GM23338 (cell line): ENCODE measurements around the gene LUZP2. TPM values are rescaled to one million over a fixed set of nuclear protein-coding genes. Genes with fewer than 3 reads are reported as not detected.

ENCODE experiments used
- ATAC-seq: fragments of 200-7000 bp; cut with Tn5 transposase; 3 replicates; pipeline ENCODE4 v1.9.1; 2020
- DNase-seq: peaks from one replicate; pipeline ENCODE4 v3.0.0-alpha.2; 2015; ENCODE audit warnings: low spot score
- H2AFZ ChIP-seq: fragments of 200-600 bp; sonication (generic); 2 replicates; pipeline ENCODE4 v1.8.0; 2016; ENCODE audit warnings: antibody characterized with exemption, mild to moderate bottlenecking, moderate library complexity
- H3F3A ChIP-seq: fragments of 200-600 bp; sonication (generic); replicated peaks from 2 replicates; pipeline ENCODE4 v1.8.0; 2017; ENCODE audit warnings: antibody characterized with exemption, mixed run types, low read depth
- H3K27ac ChIP-seq: fragments of 200-600 bp; sonication (generic); 2 replicates; pipeline ENCODE4 v1.6.1; 2016; ENCODE audit warnings: low read depth
- H3K27me3 ChIP-seq: fragments of 200-600 bp; sonication (generic); 2 replicates; pipeline ENCODE4 v1.8.0; 2016; ENCODE audit warnings: mild to moderate bottlenecking, mixed run types, moderate library complexity; ENCODE audit not compliant: insufficient read depth
- H3K36me3 ChIP-seq: fragments of 200-600 bp; sonication (generic); 2 replicates; pipeline ENCODE4 v1.8.0; 2016; ENCODE audit warnings: mild to moderate bottlenecking; ENCODE audit not compliant: insufficient read depth
- H3K4me1 ChIP-seq: fragments of 200-600 bp; sonication (generic); 2 replicates; pipeline ENCODE4 v1.8.0; 2016; ENCODE audit warnings: mild to moderate bottlenecking, moderate library complexity; ENCODE audit not compliant: insufficient read depth
- H3K4me2 ChIP-seq: fragments of 200-600 bp; sonication (generic); 2 replicates; pipeline ENCODE4 v1.7.1; 2017; ENCODE audit warnings: mixed run types
- H3K4me3 ChIP-seq: fragments of 200-600 bp; sonication (generic); 2 replicates; pipeline ENCODE4 v1.6.1; 2016; ENCODE audit warnings: mixed run types
- H3K79me2 ChIP-seq: fragments of 200-600 bp; sonication (generic); replicated peaks from 2 replicates; pipeline ENCODE4 v1.8.0; 2017; ENCODE audit warnings: mild to moderate bottlenecking; ENCODE audit not compliant: insufficient read depth
- H3K9me2 ChIP-seq: fragments of 200-600 bp; sonication (generic); 2 replicates; pipeline ENCODE4 v1.8.0; 2017; ENCODE audit not compliant: insufficient read depth
- H4K20me1 ChIP-seq: fragments of 200-600 bp; sonication (generic); replicated peaks from 2 replicates; pipeline ENCODE4 v1.8.0; 2017; ENCODE audit warnings: mild to moderate bottlenecking; ENCODE audit not compliant: insufficient read depth
- H3K27ac Mint-ChIP-seq: 2 replicates; pipeline ENCODE4 v1.8.0; 2020; ENCODE audit warnings: inconsistent platforms, mild to moderate bottlenecking, moderate library complexity, mixed read lengths
- H3K27me3 Mint-ChIP-seq: 3 replicates; pipeline ENCODE4 v1.8.0; 2022; ENCODE audit warnings: low read depth, mild to moderate bottlenecking, moderate library complexity, mixed read lengths, inconsistent platforms; ENCODE audit not compliant: insufficient read depth, poor library complexity
- H3K36me3 Mint-ChIP-seq: 3 replicates; pipeline ENCODE4 v1.8.0; 2021; ENCODE audit warnings: low read depth, mild to moderate bottlenecking, inconsistent platforms, moderate library complexity, mixed read lengths
- H3K4me1 Mint-ChIP-seq: 3 replicates; pipeline ENCODE4 v1.8.0; 2020; ENCODE audit warnings: mild to moderate bottlenecking, inconsistent platforms, mixed read lengths
- H3K4me3 Mint-ChIP-seq: 3 replicates; pipeline ENCODE4 v1.8.0; 2021; ENCODE audit warnings: moderate library complexity, mild to moderate bottlenecking, inconsistent platforms, mixed read lengths
- H3K9me3 Mint-ChIP-seq: 3 replicates; pipeline ENCODE4 v1.8.0; 2020; ENCODE audit warnings: moderate library complexity, mild to moderate bottlenecking, inconsistent platforms, mixed read lengths
- CREB1 ChIP-seq: fragments of 250-450 bp; sonication (Bioruptor Pico); IDR thresholded peaks from 2 replicates; pipeline ENCODE4 v1.5.0; 2020; ENCODE audit warnings: low read depth, mild to moderate bottlenecking, moderate library complexity
- EZH2 ChIP-seq: fragments of 200-600 bp; sonication (generic); IDR thresholded peaks from one replicate; pipeline ENCODE4 v1.8.0; 2017; ENCODE audit warnings: antibody characterized with exemption, mild to moderate bottlenecking, low read depth; ENCODE audit not compliant: unreplicated experiment
- EZH2phosphoT487 ChIP-seq: fragments of 200-600 bp; sonication (generic); IDR thresholded peaks from one replicate; pipeline ENCODE4 v1.8.1; 2018; ENCODE audit warnings: antibody characterized with exemption; ENCODE audit not compliant: unreplicated experiment
- JUNB ChIP-seq: IDR thresholded peaks from one replicate; pipeline ENCODE4 v1.6.1; 2016; ENCODE audit warnings: antibody characterized with exemption; ENCODE audit not compliant: unreplicated experiment
- NANOG ChIP-seq: IDR thresholded peaks from 2 replicates; pipeline ENCODE4 v1.6.1; 2016; ENCODE audit warnings: antibody characterized with exemption, borderline replicate concordance
- POLR2AphosphoS5 ChIP-seq: IDR thresholded peaks from 2 replicates; pipeline ENCODE4 v1.6.1; 2016; ENCODE audit warnings: antibody characterized with exemption, low read depth
- STAT1 ChIP-seq: IDR thresholded peaks from one replicate; pipeline ENCODE4 v1.6.1; 2016; ENCODE audit warnings: antibody characterized with exemption; ENCODE audit not compliant: unreplicated experiment
- ZNF114 ChIP-seq: fragments of 250-450 bp; sonication (Bioruptor Pico); IDR thresholded peaks from 2 replicates; pipeline ENCODE4 v1.5.0; 2020; ENCODE audit warnings: mild to moderate bottlenecking, moderate library complexity
- ZNF331 ChIP-seq: fragments of 250-450 bp; sonication (Bioruptor Pico); IDR thresholded peaks from 2 replicates; pipeline ENCODE4 v1.5.0; 2020; ENCODE audit warnings: low read depth, mild to moderate bottlenecking, moderate library complexity
- polyA plus RNA-seq: library from polyadenylated mRNA; unstranded; fragments of >200 nt; fragmentation: Nextera tagmentation; extraction: Ambion mirVana; gene quantifications from 2 replicates; pipeline ENCODE4 v1.2.1, GENCODE V29; 2016
- total RNA-seq: library from RNA; depleted of rRNA; stranded (reverse); fragments of >200 nt; shearing (Covaris generic); gene quantifications from 2 replicates; pipeline ENCODE4 v1.2.3, GENCODE V29; 2014
- TF ChIP-seq, protein P1 (sequence below): IDR thresholded peaks from one replicate; pipeline ENCODE4 v1.6.1; 2018; ENCODE audit warnings: antibody characterized with exemption; ENCODE audit not compliant: unreplicated experiment
- TF ChIP-seq, protein P2 (sequence below), 2 experiments: fragments of 200-600 bp in 1 of 2; sonication (generic) in 1 of 2; conservative IDR thresholded peaks; 2 replicates each; pipeline versions ENCODE4 v1.5.1 to v1.6.1; 2016 to 2017; ENCODE audit warnings: antibody characterized with exemption in 2 of 2, low read depth in 2 of 2, mild to moderate bottlenecking in 2 of 2, moderate library complexity in 1 of 2
- TF ChIP-seq, protein P3 (sequence below): fragments of 250-450 bp; sonication (Bioruptor Pico); IDR thresholded peaks from 2 replicates; pipeline ENCODE4 v1.5.0; 2020; ENCODE audit warnings: mild to moderate bottlenecking, moderate library complexity
- TF ChIP-seq, protein P4 (sequence below): IDR thresholded peaks from 2 replicates; pipeline ENCODE4 v1.6.1; 2016; ENCODE audit warnings: antibody characterized with exemption

LUZP2 gene
- total and polyA plus RNA-seq, 2 experiments from 2014 or later, result 2.0 to 9.2 TPM

DNA sequence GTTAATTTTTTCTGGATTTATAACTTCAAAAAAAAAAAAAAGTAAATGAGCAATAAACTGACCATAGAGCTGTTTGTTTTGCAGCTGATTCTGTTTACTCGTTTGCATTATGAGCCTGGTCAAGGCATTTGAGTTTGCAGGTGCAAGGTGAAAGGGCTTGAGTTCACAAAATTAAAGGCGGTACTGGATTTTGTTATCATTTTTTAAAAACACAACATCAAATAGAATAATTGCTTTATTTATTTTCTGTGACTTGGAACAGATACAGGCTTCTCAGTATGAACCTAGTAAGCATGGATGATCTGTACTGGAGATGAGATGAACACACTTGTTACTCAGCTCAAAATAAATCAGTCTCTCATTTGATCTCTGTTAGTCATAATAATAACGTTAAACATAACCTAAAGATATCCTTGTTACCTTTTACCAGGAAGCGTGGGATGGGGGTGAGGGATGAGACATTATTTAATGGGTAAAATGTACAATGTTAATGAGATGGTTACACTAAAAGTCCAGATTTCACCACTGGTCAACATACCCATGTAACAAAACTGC lies 137.8 kb downstream of the LUZP2 start:
- Histone ChIP-seq H3K4me3 (no peak overlapping the region), H3K27me3 (no peaks in the 10 kb centered on the region), H2AFZ (no peak overlapping the region), H3K4me1 (peaks cover 5% of the 10 kb centered on the region; the same call in 1 of the 2 replicates), H3K9me2 (no peaks in the 10 kb centered on the region), H4K20me1 (no peaks in the 10 kb centered on the region), H3F3A (no peaks in the 10 kb centered on the region), H3K36me3 (no peaks in the 10 kb centered on the region), H3K4me2 (no peak overlapping the region), H3K79me2 (no peaks in the 10 kb centered on the region), H3K27ac (no peak overlapping the region)
- Mint-ChIP-seq H3K36me3 (peaks cover 9% of the 10 kb centered on the region; the same call in 2 of the 3 replicates), H3K27ac (no peak overlapping the region), H3K9me3 (peaks cover 2% of the 10 kb centered on the region; the same call in 2 of the 3 replicates), H3K4me1 (peaks cover 27% of the 10 kb centered on the region; the same call in 2 of the 3 replicates), H3K4me3 (no peak overlapping the region), H3K27me3 (no peaks in the 10 kb centered on the region)
- ATAC-seq, result no peak
- no peak for DNase-seq
- TF ChIP-seq JUNB (no peak), EZH2phosphoT487 (no peak), NANOG (no peak), CREB1 (no peak), POLR2AphosphoS5 (no peak), ZNF331 (CRISPR knock-in tag) (no peak), ZNF114 (CRISPR knock-in tag) (no peak), EZH2 (no peak), STAT1 (no peak)
- TF ChIP-seq, protein P1, sequence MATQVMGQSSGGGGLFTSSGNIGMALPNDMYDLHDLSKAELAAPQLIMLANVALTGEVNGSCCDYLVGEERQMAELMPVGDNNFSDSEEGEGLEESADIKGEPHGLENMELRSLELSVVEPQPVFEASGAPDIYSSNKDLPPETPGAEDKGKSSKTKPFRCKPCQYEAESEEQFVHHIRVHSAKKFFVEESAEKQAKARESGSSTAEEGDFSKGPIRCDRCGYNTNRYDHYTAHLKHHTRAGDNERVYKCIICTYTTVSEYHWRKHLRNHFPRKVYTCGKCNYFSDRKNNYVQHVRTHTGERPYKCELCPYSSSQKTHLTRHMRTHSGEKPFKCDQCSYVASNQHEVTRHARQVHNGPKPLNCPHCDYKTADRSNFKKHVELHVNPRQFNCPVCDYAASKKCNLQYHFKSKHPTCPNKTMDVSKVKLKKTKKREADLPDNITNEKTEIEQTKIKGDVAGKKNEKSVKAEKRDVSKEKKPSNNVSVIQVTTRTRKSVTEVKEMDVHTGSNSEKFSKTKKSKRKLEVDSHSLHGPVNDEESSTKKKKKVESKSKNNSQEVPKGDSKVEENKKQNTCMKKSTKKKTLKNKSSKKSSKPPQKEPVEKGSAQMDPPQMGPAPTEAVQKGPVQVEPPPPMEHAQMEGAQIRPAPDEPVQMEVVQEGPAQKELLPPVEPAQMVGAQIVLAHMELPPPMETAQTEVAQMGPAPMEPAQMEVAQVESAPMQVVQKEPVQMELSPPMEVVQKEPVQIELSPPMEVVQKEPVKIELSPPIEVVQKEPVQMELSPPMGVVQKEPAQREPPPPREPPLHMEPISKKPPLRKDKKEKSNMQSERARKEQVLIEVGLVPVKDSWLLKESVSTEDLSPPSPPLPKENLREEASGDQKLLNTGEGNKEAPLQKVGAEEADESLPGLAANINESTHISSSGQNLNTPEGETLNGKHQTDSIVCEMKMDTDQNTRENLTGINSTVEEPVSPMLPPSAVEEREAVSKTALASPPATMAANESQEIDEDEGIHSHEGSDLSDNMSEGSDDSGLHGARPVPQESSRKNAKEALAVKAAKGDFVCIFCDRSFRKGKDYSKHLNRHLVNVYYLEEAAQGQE, result no peak
- TF ChIP-seq, protein P2, sequence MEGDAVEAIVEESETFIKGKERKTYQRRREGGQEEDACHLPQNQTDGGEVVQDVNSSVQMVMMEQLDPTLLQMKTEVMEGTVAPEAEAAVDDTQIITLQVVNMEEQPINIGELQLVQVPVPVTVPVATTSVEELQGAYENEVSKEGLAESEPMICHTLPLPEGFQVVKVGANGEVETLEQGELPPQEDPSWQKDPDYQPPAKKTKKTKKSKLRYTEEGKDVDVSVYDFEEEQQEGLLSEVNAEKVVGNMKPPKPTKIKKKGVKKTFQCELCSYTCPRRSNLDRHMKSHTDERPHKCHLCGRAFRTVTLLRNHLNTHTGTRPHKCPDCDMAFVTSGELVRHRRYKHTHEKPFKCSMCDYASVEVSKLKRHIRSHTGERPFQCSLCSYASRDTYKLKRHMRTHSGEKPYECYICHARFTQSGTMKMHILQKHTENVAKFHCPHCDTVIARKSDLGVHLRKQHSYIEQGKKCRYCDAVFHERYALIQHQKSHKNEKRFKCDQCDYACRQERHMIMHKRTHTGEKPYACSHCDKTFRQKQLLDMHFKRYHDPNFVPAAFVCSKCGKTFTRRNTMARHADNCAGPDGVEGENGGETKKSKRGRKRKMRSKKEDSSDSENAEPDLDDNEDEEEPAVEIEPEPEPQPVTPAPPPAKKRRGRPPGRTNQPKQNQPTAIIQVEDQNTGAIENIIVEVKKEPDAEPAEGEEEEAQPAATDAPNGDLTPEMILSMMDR (conservative IDR thresholded peaks at IDR 0.05; ENCODE audit: low read depth in 2 of 2), result no peak
- TF ChIP-seq, protein P3, sequence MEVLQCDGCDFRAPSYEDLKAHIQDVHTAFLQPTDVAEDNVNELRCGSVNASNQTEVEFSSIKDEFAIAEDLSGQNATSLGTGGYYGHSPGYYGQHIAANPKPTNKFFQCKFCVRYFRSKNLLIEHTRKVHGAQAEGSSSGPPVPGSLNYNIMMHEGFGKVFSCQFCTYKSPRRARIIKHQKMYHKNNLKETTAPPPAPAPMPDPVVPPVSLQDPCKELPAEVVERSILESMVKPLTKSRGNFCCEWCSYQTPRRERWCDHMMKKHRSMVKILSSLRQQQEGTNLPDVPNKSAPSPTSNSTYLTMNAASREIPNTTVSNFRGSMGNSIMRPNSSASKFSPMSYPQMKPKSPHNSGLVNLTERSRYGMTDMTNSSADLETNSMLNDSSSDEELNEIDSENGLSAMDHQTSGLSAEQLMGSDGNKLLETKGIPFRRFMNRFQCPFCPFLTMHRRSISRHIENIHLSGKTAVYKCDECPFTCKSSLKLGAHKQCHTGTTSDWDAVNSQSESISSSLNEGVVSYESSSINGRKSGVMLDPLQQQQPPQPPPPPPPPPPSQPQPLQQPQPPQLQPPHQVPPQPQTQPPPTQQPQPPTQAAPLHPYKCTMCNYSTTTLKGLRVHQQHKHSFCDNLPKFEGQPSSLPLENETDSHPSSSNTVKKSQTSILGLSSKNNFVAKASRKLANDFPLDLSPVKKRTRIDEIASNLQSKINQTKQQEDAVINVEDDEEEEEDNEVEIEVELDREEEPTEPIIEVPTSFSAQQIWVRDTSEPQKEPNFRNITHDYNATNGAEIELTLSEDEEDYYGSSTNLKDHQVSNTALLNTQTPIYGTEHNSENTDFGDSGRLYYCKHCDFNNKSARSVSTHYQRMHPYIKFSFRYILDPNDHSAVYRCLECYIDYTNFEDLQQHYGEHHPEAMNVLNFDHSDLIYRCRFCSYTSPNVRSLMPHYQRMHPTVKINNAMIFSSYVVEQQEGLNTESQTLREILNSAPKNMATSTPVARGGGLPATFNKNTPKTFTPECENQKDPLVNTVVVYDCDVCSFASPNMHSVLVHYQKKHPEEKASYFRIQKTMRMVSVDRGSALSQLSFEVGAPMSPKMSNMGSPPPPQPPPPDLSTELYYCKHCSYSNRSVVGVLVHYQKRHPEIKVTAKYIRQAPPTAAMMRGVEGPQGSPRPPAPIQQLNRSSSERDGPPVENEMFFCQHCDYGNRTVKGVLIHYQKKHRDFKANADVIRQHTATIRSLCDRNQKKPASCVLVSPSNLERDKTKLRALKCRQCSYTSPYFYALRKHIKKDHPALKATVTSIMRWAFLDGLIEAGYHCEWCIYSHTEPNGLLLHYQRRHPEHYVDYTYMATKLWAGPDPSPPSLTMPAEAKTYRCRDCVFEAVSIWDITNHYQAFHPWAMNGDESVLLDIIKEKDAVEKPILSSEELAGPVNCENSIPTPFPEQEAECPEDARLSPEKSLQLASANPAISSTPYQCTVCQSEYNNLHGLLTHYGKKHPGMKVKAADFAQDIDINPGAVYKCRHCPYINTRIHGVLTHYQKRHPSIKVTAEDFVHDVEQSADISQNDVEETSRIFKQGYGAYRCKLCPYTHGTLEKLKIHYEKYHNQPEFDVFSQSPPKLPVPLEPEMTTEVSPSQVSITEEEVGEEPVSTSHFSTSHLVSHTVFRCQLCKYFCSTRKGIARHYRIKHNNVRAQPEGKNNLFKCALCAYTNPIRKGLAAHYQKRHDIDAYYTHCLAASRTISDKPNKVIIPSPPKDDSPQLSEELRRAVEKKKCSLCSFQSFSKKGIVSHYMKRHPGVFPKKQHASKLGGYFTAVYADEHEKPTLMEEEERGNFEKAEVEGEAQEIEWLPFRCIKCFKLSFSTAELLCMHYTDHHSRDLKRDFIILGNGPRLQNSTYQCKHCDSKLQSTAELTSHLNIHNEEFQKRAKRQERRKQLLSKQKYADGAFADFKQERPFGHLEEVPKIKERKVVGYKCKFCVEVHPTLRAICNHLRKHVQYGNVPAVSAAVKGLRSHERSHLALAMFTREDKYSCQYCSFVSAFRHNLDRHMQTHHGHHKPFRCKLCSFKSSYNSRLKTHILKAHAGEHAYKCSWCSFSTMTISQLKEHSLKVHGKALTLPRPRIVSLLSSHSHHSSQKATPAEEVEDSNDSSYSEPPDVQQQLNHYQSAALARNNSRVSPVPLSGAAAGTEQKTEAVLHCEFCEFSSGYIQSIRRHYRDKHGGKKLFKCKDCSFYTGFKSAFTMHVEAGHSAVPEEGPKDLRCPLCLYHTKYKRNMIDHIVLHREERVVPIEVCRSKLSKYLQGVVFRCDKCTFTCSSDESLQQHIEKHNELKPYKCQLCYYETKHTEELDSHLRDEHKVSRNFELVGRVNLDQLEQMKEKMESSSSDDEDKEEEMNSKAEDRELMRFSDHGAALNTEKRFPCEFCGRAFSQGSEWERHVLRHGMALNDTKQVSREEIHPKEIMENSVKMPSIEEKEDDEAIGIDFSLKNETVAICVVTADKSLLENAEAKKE (CRISPR knock-in tag), result no peak
- TF ChIP-seq, protein P4, sequence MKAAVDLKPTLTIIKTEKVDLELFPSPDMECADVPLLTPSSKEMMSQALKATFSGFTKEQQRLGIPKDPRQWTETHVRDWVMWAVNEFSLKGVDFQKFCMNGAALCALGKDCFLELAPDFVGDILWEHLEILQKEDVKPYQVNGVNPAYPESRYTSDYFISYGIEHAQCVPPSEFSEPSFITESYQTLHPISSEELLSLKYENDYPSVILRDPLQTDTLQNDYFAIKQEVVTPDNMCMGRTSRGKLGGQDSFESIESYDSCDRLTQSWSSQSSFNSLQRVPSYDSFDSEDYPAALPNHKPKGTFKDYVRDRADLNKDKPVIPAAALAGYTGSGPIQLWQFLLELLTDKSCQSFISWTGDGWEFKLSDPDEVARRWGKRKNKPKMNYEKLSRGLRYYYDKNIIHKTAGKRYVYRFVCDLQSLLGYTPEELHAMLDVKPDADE, result no peak
